WTC11 (cell line): ENCODE results near the gene TLR3. TPM values are rescaled to one million over a fixed set of nuclear protein-coding genes. Genes with fewer than 3 reads are reported as not detected.

Experiments
- ATAC-seq: fragments of 200-7000 bp; cut with Tn5 transposase; 2 replicates; pipeline ENCODE4 v1.10.0; 2021; ENCODE audit warnings: mild to moderate bottlenecking, moderate library complexity
- CTCF ChIA-PET: fragments of 300-600 bp; sonication (Branson Sonifier 250); formaldehyde crosslinking; loops from one replicate; lab custom pipeline; 2021; ENCODE audit warnings: antibody characterized with exemption; lab: Charles Lee
- POLR2A ChIA-PET: fragments of 350-600 bp; sonication (Branson Sonifier 250); formaldehyde crosslinking; loops from one replicate; lab custom pipeline; 2021; ENCODE audit warnings: antibody characterized with exemption; lab: Charles Lee
- DNase-seq: peaks from one replicate; pipeline ENCODE4 v3.0.0; 2021; ENCODE audit warnings: low spot score
- H3K27ac Mint-ChIP-seq: 2 replicates; pipeline ENCODE4 v1.8.0; 2021; ENCODE audit warnings: mixed read lengths
- H3K27me3 Mint-ChIP-seq: 2 replicates; pipeline ENCODE4 v1.8.0; 2021; ENCODE audit warnings: low read depth, mild to moderate bottlenecking, moderate library complexity, mixed read lengths
- H3K36me3 Mint-ChIP-seq: 2 replicates; pipeline ENCODE4 v1.8.0; 2021; ENCODE audit warnings: mixed read lengths
- H3K4me1 Mint-ChIP-seq: 2 replicates; pipeline ENCODE4 v1.8.0; 2022; ENCODE audit warnings: mixed read lengths
- H3K4me3 Mint-ChIP-seq: 2 replicates; pipeline ENCODE4 v1.8.0; 2021; ENCODE audit warnings: mild to moderate bottlenecking, moderate library complexity, mixed read lengths
- H3K9me3 Mint-ChIP-seq: 2 replicates; pipeline ENCODE4 v1.8.0; 2021; ENCODE audit warnings: mixed read lengths
- ATF6 ChIP-seq: sonication (generic); formaldehyde crosslinking; IDR thresholded peaks from 2 replicates; pipeline ENCODE4 v1.8.1; 2023; ENCODE audit warnings: mild to moderate bottlenecking, missing genetic modification reagents
- CDX4 ChIP-seq: fragments of 250-450 bp; sonication (Bioruptor Pico); IDR thresholded peaks from 2 replicates; pipeline ENCODE4 v1.9.0; 2021; ENCODE audit warnings: moderate library complexity, mild to moderate bottlenecking, inconsistent platforms, borderline replicate concordance
- E2F4 ChIP-seq: sonication (generic); formaldehyde crosslinking; IDR thresholded peaks from 2 replicates; pipeline ENCODE4 v1.8.1; 2022; ENCODE audit warnings: low read depth, mild to moderate bottlenecking, moderate library complexity, missing genetic modification reagents, borderline replicate concordance
- ELF4 ChIP-seq: sonication (generic); formaldehyde crosslinking; IDR thresholded peaks from 2 replicates; pipeline ENCODE4 v1.8.1; 2022; ENCODE audit warnings: low read depth, mild to moderate bottlenecking, moderate library complexity, missing genetic modification reagents
- ESRRA ChIP-seq: sonication (generic); formaldehyde crosslinking; IDR thresholded peaks from 2 replicates; pipeline ENCODE4 v1.8.1; 2022; ENCODE audit warnings: mild to moderate bottlenecking, missing genetic modification reagents, borderline replicate concordance
- FOXK1 ChIP-seq: sonication (generic); formaldehyde crosslinking; IDR thresholded peaks from 2 replicates; pipeline ENCODE4 v1.8.0; 2022; ENCODE audit warnings: mild to moderate bottlenecking, moderate library complexity, missing genetic modification reagents
- FOXP1 ChIP-seq: sonication (generic); formaldehyde crosslinking; IDR thresholded peaks from 2 replicates; pipeline ENCODE4 v1.8.0; 2022; ENCODE audit warnings: missing genetic modification reagents, mild to moderate bottlenecking, moderate library complexity, borderline replicate concordance
- GTF2I ChIP-seq: fragments of 250-450 bp; sonication (Bioruptor Pico); conservative IDR thresholded peaks from 2 replicates; pipeline ENCODE4 v1.4.0; 2021; ENCODE audit warnings: mild to moderate bottlenecking
- HMGA2 ChIP-seq: fragments of 250-450 bp; sonication (Bioruptor Pico); IDR thresholded peaks from 2 replicates; pipeline ENCODE4 v1.4.0; 2021; ENCODE audit warnings: mild to moderate bottlenecking, moderate library complexity
- IRF1 ChIP-seq: sonication (generic); formaldehyde crosslinking; IDR thresholded peaks from 2 replicates; pipeline ENCODE4 v1.8.0; 2023; ENCODE audit warnings: missing genetic modification reagents
- MXD4 ChIP-seq: fragments of 250-450 bp; sonication (Bioruptor Pico); IDR thresholded peaks from 2 replicates; pipeline ENCODE4 v1.8.0; 2021; ENCODE audit warnings: mild to moderate bottlenecking, moderate library complexity, borderline replicate concordance
- MYBL2 ChIP-seq: sonication (generic); formaldehyde crosslinking; IDR thresholded peaks from 2 replicates; pipeline ENCODE4 v1.8.1; 2023; ENCODE audit warnings: mild to moderate bottlenecking, moderate library complexity, missing genetic modification reagents
- SMAD4 ChIP-seq: sonication (generic); formaldehyde crosslinking; IDR thresholded peaks from 2 replicates; pipeline ENCODE4 v1.8.0; 2022; ENCODE audit warnings: mild to moderate bottlenecking, missing genetic modification reagents
- TCF7 ChIP-seq: sonication (generic); formaldehyde crosslinking; IDR thresholded peaks from 2 replicates; pipeline ENCODE4 v1.8.0; 2022; ENCODE audit warnings: mild to moderate bottlenecking, low read depth, missing genetic modification reagents, moderate library complexity
- ZNF232 ChIP-seq: sonication (generic); formaldehyde crosslinking; IDR thresholded peaks from 2 replicates; pipeline ENCODE4 v1.8.0; 2022; ENCODE audit warnings: mild to moderate bottlenecking, missing genetic modification reagents
- ZNF317 ChIP-seq: sonication (generic); formaldehyde crosslinking; IDR thresholded peaks from 2 replicates; pipeline ENCODE4 v1.8.1; 2023; ENCODE audit warnings: low read depth, mild to moderate bottlenecking, moderate library complexity, missing genetic modification reagents, borderline replicate concordance
- ZNF512 ChIP-seq: sonication (generic); formaldehyde crosslinking; IDR thresholded peaks from 2 replicates; pipeline ENCODE4 v1.8.1; 2022; ENCODE audit warnings: missing genetic modification reagents, borderline replicate concordance
- total RNA-seq: library from RNA; stranded (reverse); gene quantifications from 3 replicates; pipeline ENCODE4 v1.2.3, GENCODE V29; 2021
- TF ChIP-seq, protein P1 (sequence below): sonication (generic); formaldehyde crosslinking; IDR thresholded peaks from 2 replicates; pipeline ENCODE4 v1.8.0; 2022; ENCODE audit warnings: missing genetic modification reagents

Gene TLR3
- total RNA-seq, 1 experiment from 2014 or later, result 1.8 TPM

DNA sequence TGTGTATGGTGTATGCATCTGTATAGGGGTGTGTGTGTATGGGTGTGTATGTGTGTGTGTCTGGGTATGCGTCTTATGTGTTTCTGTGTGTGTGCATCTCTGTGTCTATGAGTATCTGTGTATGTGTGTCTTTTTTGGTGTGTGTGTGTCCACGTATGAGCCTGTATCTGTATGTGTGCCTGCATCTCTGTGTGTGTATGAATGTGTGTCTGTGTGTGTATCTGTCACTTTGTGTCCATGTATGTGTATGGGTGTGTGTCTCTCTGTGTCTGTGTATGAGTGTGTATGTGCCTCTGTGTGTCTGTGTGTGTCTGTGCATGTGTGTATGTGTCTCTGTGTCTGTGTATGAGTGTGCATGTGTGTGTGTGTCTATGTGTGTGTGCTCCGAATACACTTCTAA lies 59.9 kb downstream of the TLR3 start:
- no peak for ATAC-seq
- ChIA-PET POLR2A (no interaction called here), CTCF (no interaction called here)
- no peak for DNase-seq
- Mint-ChIP-seq H3K36me3 (no peaks in the 10 kb centered on the region), H3K9me3 (no peaks in the 10 kb centered on the region)
- TF ChIP-seq ZNF232 (CRISPR knock-in tag) (no peak), ELF4 (no peak), CDX4 (CRISPR knock-in tag) (no peak), MXD4 (no peak), ESRRA (CRISPR knock-in tag) (no peak)
- TF ChIP-seq, all 79 proteins: peak for 0
- no peak overlapping the region for H3K27ac Mint-ChIP-seq
- peaks cover 23% of the 10 kb centered on the region for H3K4me1 Mint-ChIP-seq
- no peak overlapping the region for H3K4me3 Mint-ChIP-seq
- no peaks in the 10 kb centered on the region for H3K27me3 Mint-ChIP-seq

DNA sequence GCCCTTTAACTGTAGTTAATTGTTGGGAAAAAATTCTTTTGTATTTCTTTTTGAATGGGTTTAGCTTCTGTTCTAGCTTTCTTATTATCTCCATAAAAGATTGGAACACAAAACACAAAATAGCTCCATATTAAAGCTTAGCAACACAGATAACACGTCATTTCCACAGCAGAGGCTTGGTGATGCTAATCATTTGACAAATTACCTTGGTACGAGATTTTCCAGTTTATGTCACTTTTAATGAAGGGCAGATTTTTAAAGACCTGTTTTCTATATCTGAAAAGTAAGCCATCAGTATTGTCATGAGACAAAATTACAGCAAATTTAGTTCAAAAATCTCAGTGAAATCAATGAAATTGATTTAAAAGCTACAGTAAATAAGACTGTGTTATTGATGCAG lies 63.0 kb downstream of the TLR3 start:
- peaks cover 34% of the 10 kb centered on the region for H3K4me1 Mint-ChIP-seq
- ATAC-seq, result no peak
- DNase-seq, result no peak
- H3K27me3 Mint-ChIP-seq, result no peaks in the 10 kb centered on the region
- no peak overlapping the region for H3K27ac Mint-ChIP-seq
- H3K36me3 Mint-ChIP-seq, result no peaks in the 10 kb centered on the region
- POLR2A ChIA-PET, result no interaction called here
- no peaks in the 10 kb centered on the region for H3K9me3 Mint-ChIP-seq
- CTCF ChIA-PET, result interaction anchor here (0.9 to 2.7 kb wide), 7 partner anchors 10 to 94 kb away, joined by 3 to 38 read pairs (median 6); partner anchors contain the start of genes CYP4V2 and TLR3
- TF ChIP-seq E2F4 (CRISPR knock-in tag), result no peak
- TF ChIP-seq, all 79 proteins: peak for 0
- no peak overlapping the region for H3K4me3 Mint-ChIP-seq

DNA sequence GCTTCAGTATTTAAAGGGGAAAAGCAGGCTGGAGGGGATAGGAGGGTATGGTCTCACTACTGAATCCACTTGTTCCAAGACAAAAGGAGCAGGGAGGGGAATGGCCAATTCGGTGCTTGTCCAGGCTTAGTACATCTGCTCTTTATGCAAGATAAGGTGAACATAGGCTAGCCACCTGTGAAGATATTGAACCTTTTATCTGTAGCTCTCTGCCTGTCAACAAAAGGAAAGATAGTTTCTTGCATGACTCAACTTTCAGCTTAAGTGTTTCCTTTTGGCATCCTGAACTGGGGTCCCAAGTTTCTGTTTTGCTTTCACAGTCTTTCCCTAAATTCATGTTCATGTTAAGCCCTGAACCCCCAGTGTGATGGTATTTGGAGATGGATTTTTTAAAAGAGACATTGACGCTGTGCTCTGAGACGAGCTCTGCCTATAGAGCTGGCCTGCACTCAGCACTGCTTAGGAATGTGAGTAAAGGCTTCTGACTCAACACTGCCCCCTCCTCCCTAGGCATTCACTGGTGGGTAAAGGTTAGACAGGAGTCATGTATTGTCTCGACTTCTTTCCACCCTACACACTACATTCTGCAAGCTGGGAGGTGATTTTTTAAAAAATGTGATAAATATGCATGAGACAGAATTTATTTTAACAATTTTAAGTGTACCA lies 63.8 kb downstream of the TLR3 start:
- DNase-seq, result peak; percentile 59
- Mint-ChIP-seq H3K36me3 (no peaks in the 10 kb centered on the region), H3K4me1 (peaks cover 34% of the 10 kb centered on the region), H3K27me3 (no peaks in the 10 kb centered on the region), H3K9me3 (no peaks in the 10 kb centered on the region), H3K27ac (0 out of 2 replicates have a peak overlapping the region, but pooled peaks have one; percentile 39), H3K4me3 (no peak overlapping the region)
- ATAC-seq, result peak; percentile 99
- POLR2A ChIA-PET, result interaction anchor here (1.0 kb wide), 1 partner anchor 108 kb away, joined by 3 read pairs; no protein-coding TSS in a partner anchor
- CTCF ChIA-PET, result interaction anchor here (0.6 to 2.7 kb wide), 21 partner anchors 9 to 535 kb away, joined by 3 to 38 read pairs (median 4); partner anchors contain the start of genes CYP4V2 and TLR3
- no peak for TF ChIP-seq ATF6 (CRISPR knock-in tag)
- TF ChIP-seq, protein P1, sequence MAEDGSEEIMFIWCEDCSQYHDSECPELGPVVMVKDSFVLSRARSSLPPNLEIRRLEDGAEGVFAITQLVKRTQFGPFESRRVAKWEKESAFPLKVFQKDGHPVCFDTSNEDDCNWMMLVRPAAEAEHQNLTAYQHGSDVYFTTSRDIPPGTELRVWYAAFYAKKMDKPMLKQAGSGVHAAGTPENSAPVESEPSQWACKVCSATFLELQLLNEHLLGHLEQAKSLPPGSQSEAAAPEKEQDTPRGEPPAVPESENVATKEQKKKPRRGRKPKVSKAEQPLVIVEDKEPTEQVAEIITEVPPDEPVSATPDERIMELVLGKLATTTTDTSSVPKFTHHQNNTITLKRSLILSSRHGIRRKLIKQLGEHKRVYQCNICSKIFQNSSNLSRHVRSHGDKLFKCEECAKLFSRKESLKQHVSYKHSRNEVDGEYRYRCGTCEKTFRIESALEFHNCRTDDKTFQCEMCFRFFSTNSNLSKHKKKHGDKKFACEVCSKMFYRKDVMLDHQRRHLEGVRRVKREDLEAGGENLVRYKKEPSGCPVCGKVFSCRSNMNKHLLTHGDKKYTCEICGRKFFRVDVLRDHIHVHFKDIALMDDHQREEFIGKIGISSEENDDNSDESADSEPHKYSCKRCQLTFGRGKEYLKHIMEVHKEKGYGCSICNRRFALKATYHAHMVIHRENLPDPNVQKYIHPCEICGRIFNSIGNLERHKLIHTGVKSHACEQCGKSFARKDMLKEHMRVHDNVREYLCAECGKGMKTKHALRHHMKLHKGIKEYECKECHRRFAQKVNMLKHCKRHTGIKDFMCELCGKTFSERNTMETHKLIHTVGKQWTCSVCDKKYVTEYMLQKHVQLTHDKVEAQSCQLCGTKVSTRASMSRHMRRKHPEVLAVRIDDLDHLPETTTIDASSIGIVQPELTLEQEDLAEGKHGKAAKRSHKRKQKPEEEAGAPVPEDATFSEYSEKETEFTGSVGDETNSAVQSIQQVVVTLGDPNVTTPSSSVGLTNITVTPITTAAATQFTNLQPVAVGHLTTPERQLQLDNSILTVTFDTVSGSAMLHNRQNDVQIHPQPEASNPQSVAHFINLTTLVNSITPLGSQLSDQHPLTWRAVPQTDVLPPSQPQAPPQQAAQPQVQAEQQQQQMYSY (CRISPR knock-in tag), result no peak

DNA sequence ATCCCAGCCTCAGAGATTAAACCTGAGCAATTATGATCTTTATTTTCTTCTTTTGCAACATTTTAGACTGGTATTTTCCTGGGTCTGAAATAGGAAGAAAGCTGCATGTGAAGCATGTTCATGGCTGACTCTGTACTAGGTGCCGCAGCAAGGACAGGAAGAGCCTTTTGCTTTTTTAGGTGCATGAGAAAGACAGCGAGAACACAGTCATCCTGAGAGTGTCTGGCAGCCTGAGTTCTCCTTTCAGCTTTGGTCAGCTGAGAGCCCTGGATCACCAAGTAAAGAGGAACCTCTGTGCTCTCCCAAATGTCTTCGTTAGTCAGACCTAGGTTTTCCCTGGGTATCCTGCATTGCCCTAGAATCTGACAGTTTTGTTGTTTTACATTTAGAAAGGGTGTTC lies 65.3 kb downstream of the TLR3 start:
- Mint-ChIP-seq H3K9me3 (no peaks in the 10 kb centered on the region), H3K27ac (no peak overlapping the region), H3K36me3 (no peaks in the 10 kb centered on the region), H3K27me3 (no peaks in the 10 kb centered on the region), H3K4me1 (peaks cover 34% of the 10 kb centered on the region), H3K4me3 (no peak overlapping the region)
- POLR2A ChIA-PET, result no interaction called here
- CTCF ChIA-PET, result interaction anchor here (1.5 to 4.3 kb wide), 3 partner anchors 55 to 96 kb away, joined by 6 to 71 read pairs (median 18); partner anchors contain the start of gene TLR3
- ATAC-seq (no peak), DNase-seq (no peak)
- no peak for TF ChIP-seq ZNF512 (CRISPR knock-in tag)
- no peak for TF ChIP-seq FOXK1
- TF ChIP-seq HMGA2 (CRISPR knock-in tag), result no peak
- TF ChIP-seq SMAD4 (CRISPR knock-in tag), result no peak
- TF ChIP-seq MYBL2 (CRISPR knock-in tag), result no peak
- TF ChIP-seq ZNF317 (CRISPR knock-in tag), result no peak
- no peak for TF ChIP-seq IRF1 (CRISPR knock-in tag)
- TF ChIP-seq TCF7 (CRISPR knock-in tag), result no peak
- TF ChIP-seq FOXP1 (CRISPR knock-in tag), result no peak
- no peak for TF ChIP-seq GTF2I (CRISPR knock-in tag)
